ENCODE results near the gene BTLA.

The BTLA gene

GRCh38 chr3:112512320-112512719 lies 13.0 kb upstream of the BTLA start:
- TF ChIP-seq ZNF692 (tag by site-specific recombination; IDR thresholded peaks at IDR 0.05) (no peak), SETDB1 (IDR thresholded peaks at IDR 0.05; ENCODE audit: insufficient read length, low read length) (peak; percentile 95)
- Histone ChIP-seq H3K4me1 (ENCODE audit: control insufficient read depth, insufficient read depth, low read length) (no peaks in the 10 kb centered on the region), H3K36me3 (ENCODE audit: control insufficient read depth in 2 of 2, insufficient read depth in 1 of 2, low read length in 2 of 2) (no peaks in the 10 kb centered on the region), H3K4me3 (ENCODE audit: low read depth, low read length) (no peak overlapping the region), H3K27ac (ENCODE audit: extremely low read depth, low read depth, low read length) (no peak overlapping the region), H3K9me3 (ENCODE audit: control insufficient read depth, insufficient read depth, low read depth, low read length) (no peaks in the 10 kb centered on the region)
- ChIA-PET CTCF (interaction anchor here (0.7 kb wide), 3 partner anchors 43 to 246 kb away, joined by 3 to 4 read pairs (median 4); no protein-coding TSS in a partner anchor), POLR2A (no interaction called here)

- Histone ChIP-seq H3K27ac (ENCODE audit: extremely low read depth, low read depth, low read length) (no peak overlapping the region), H3K9me3 (ENCODE audit: control insufficient read depth, insufficient read depth, low read depth, low read length) (no peaks in the 10 kb centered on the region), H3K4me3 (ENCODE audit: low read depth, low read length) (no peak overlapping the region), H3K4me1 (ENCODE audit: control insufficient read depth, insufficient read depth, low read length) (no peaks in the 10 kb centered on the region), H3K36me3 (ENCODE audit: control insufficient read depth in 2 of 2, insufficient read depth in 1 of 2, low read length in 2 of 2) (no peaks in the 10 kb centered on the region)
- POLR2A ChIA-PET = no interaction called here
- TF ChIP-seq GLIS2 (tag by site-specific recombination; IDR thresholded peaks at IDR 0.05) (no peak), ZNF580 (tag by site-specific recombination; IDR thresholded peaks at IDR 0.05) (no peak), ZFHX2 (tag by site-specific recombination; conservative IDR thresholded peaks at IDR 0.05) (no peak), SCRT1 (tag by site-specific recombination; IDR thresholded peaks at IDR 0.05; ENCODE audit: borderline replicate concordance) (no peak), ZBTB21 (tag by site-specific recombination; IDR thresholded peaks at IDR 0.05) (no peak), ZNF341 (tag by site-specific recombination; IDR thresholded peaks at IDR 0.05; ENCODE audit: low read depth) (no peak), PRDM4 (tag by site-specific recombination; IDR thresholded peaks at IDR 0.05) (no peak), SCRT2 (tag by site-specific recombination; IDR thresholded peaks at IDR 0.05) (no peak), ZNF266 (tag by site-specific recombination; IDR thresholded peaks at IDR 0.05; ENCODE audit: low read depth) (no peak), ZNF398 (tag by site-specific recombination; IDR thresholded peaks at IDR 0.05) (no peak), ELK4 (IDR thresholded peaks at IDR 0.05; ENCODE audit: borderline replicate concordance, low read depth, low read length) (no peak), ZIC2 (tag by site-specific recombination; IDR thresholded peaks at IDR 0.05) (no peak), ZNF645 (tag by site-specific recombination; IDR thresholded peaks at IDR 0.05) (no peak), ZNF776 (tag by site-specific recombination; IDR thresholded peaks at IDR 0.05; ENCODE audit: borderline replicate concordance) (no peak)
- CTCF ChIA-PET = interaction anchor here (0.6 kb wide), 1 partner anchor 13 kb away, joined by 9 read pairs; no protein-coding TSS in a partner anchor
These were observed 9.6 kb upstream of the BTLA start for GRCh38 chr3:112508860-112509259.
